HEK293T (cell line): ENCODE measurements around the gene PKM.

Source experiments
- CTCF ChIA-PET: fragments of 350-600 bp; formaldehyde crosslinking; extraction: SDS; loops from one replicate; lab custom pipeline; 2021; ENCODE audit warnings: antibody characterized with exemption, inconsistent platforms; lab: Yijun Ruan, JAX
- POLR2A ChIA-PET: fragments of 350-600 bp; formaldehyde crosslinking; extraction: SDS; loops from one replicate; lab custom pipeline; 2020; ENCODE audit warnings: antibody characterized with exemption, inconsistent platforms; lab: Yijun Ruan, JAX
- DNase-seq: peaks from one replicate; pipeline ENCODE4 v3.0.0; 2012; ENCODE audit warnings: mixed read lengths; ENCODE audit errors: extremely low spot score
- ARNT ChIP-seq: fragments of 450-650 bp; IDR thresholded peaks from 2 replicates; pipeline ENCODE4 v1.6.1; 2017; ENCODE audit warnings: mild to moderate bottlenecking
- BHLHE40 ChIP-seq: fragments of 450-650 bp; IDR thresholded peaks from 2 replicates; pipeline ENCODE4 v1.6.1; 2016; ENCODE audit warnings: mild to moderate bottlenecking, moderate library complexity, borderline replicate concordance
- CTBP1 ChIP-seq: fragments of 450-650 bp; IDR thresholded peaks from 2 replicates; pipeline ENCODE4 v1.6.1; 2016; ENCODE audit warnings: borderline replicate concordance
- ELF4 ChIP-seq: fragments of 450-650 bp; IDR thresholded peaks from 2 replicates; pipeline ENCODE4 v1.6.1; 2017; ENCODE audit warnings: antibody characterized with exemption
- FOXA1 ChIP-seq: fragments of 450-650 bp; IDR thresholded peaks from 2 replicates; pipeline ENCODE4 v1.6.1; 2016; ENCODE audit warnings: mild to moderate bottlenecking
- FOXK2 ChIP-seq: fragments of 450-650 bp; IDR thresholded peaks from 2 replicates; pipeline ENCODE4 v1.6.1; 2016; ENCODE audit warnings: mild to moderate bottlenecking
- FOXM1 ChIP-seq: fragments of 450-650 bp; IDR thresholded peaks from 2 replicates; pipeline ENCODE4 v1.6.1; 2017; ENCODE audit warnings: mild to moderate bottlenecking, borderline replicate concordance
- HDGF ChIP-seq: fragments of 450-650 bp; IDR thresholded peaks from 2 replicates; pipeline ENCODE4 v1.6.1; 2017; ENCODE audit warnings: antibody characterized with exemption, borderline replicate concordance
- L3MBTL2 ChIP-seq: fragments of 450-650 bp; conservative IDR thresholded peaks from 2 replicates; pipeline ENCODE4 v1.6.1; 2016; ENCODE audit warnings: mild to moderate bottlenecking
- LEF1 ChIP-seq: fragments of 450-650 bp; IDR thresholded peaks from 2 replicates; pipeline ENCODE4 v1.6.1; 2017; ENCODE audit warnings: mild to moderate bottlenecking, borderline replicate concordance
- NFRKB ChIP-seq: fragments of 450-650 bp; IDR thresholded peaks from 2 replicates; pipeline ENCODE4 v1.6.1; 2016; ENCODE audit warnings: mild to moderate bottlenecking, moderate library complexity
- SP1 ChIP-seq: fragments of 450-650 bp; IDR thresholded peaks from 2 replicates; pipeline ENCODE4 v1.6.1; 2017
- SUZ12 ChIP-seq: fragments of 450-650 bp; IDR thresholded peaks from 2 replicates; pipeline ENCODE4 v1.6.1; 2016; ENCODE audit warnings: mild to moderate bottlenecking
- TARDBP ChIP-seq: fragments of 450-650 bp; IDR thresholded peaks from 2 replicates; pipeline ENCODE4 v1.6.1; 2016
- ZNF384 ChIP-seq: fragments of 450-650 bp; IDR thresholded peaks from 2 replicates; pipeline ENCODE4 v1.6.1; 2016
- TF ChIP-seq, protein P1 (sequence below): fragments of 450-650 bp; IDR thresholded peaks from 2 replicates; pipeline ENCODE4 v1.6.1; 2016

The PKM gene

DNA sequence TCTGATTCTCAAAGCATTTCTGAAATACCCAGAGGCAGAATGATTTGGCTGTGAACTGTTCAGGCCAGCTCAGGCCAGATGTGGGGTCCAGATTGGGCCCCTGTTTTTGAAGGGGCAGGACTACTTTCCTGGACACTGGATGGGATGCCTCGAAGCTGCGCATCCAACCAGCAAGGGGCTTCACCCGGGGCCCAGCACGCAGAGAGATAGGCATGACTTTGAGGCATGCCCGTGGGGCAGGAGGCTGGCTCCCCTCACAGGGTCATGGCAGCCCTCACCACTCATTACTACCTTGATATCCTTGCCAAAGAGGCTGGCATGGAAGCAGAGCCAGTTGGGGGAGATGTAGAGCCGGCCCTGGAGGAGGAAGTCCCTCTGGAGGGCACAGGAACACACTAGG is 63.5 kb downstream of the PKM start:
- CTCF ChIA-PET = interaction anchor here (1.0 kb wide), 1 partner anchor 59 kb away, joined by 3 read pairs; no protein-coding TSS in a partner anchor

DNA sequence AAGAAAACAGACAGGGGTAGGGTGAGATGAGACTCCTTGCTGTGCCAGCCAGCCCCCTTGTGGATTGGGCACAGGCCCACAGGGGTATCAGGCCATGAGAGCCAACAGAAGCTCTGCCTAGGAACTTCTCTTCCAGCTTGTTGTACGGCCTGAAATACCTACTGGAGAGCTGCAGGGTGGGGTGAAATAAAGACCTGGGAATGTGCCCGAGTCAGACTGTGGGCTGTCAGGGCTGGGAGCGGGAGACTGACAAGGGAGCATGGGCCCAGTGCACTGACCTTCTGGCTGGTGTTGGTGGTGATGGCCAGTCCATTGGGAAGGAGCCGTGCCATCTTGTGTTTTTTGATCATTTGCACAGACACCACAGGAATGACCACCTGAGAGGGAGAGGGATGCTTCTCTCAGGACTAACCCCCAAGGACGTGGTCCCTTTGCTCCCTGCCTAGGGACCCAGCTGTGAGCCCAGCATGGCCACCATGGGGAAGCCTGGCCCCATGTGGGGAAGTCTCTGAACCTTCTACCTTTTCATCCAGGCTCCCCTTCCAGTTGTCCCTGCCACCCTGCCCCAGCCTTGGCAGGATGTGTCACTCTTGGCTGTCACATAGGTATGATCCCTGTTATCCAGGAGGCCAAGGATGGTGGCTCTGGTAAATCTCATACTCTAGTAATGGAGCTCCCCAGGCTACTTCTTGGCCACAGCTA is 64.1 kb downstream of the PKM start:
- no peak for DNase-seq
- CTCF ChIA-PET = interaction anchor here (0.5 kb wide), 1 partner anchor 10 kb away, joined by 4 read pairs; no protein-coding TSS in a partner anchor
- POLR2A ChIA-PET = no interaction called here
- TF ChIP-seq LEF1 = no peak
- no peak for TF ChIP-seq ELF4
- no peak for TF ChIP-seq HDGF
- TF ChIP-seq SP1 = no peak
- TF ChIP-seq ARNT = no peak
- TF ChIP-seq SUZ12 = no peak
- no peak for TF ChIP-seq FOXM1
- TF ChIP-seq L3MBTL2 = no peak
- TF ChIP-seq, protein P1, sequence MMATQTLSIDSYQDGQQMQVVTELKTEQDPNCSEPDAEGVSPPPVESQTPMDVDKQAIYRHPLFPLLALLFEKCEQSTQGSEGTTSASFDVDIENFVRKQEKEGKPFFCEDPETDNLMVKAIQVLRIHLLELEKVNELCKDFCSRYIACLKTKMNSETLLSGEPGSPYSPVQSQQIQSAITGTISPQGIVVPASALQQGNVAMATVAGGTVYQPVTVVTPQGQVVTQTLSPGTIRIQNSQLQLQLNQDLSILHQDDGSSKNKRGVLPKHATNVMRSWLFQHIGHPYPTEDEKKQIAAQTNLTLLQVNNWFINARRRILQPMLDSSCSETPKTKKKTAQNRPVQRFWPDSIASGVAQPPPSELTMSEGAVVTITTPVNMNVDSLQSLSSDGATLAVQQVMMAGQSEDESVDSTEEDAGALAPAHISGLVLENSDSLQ = no peak
- no peak for TF ChIP-seq FOXA1
- TF ChIP-seq CTBP1 = no peak
- no peak for TF ChIP-seq TARDBP
- no peak for TF ChIP-seq NFRKB
- no peak for TF ChIP-seq ZNF384
- TF ChIP-seq BHLHE40 = no peak
- no peak for TF ChIP-seq FOXK2

More for the DNA sequence above, 63.5 kb downstream of the PKM start:
- no peak for TF ChIP-seq CTBP1
- no peak for TF ChIP-seq ARNT
- POLR2A ChIA-PET = no interaction called here
- no peak for DNase-seq

DNA sequence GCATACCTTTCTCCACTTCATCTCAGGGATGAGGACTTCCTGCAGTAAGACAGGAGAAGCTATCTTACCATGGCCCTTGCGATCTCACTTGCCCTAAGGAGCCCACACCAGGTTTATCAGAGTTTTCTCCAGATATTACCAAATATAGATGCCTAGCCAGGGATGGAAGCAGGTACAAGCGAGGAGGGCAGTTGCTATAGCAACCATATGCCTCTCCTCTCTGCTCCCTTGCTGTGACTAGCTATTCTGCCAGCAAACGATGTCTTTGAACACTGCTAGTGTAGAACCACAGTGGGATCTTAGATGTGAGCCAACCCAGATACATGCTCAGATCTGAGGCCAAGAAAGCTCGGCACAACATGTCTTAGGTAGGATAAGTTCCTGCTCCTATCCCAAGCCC is 67.3 kb downstream of the PKM start:
- DNase-seq = no peak
- CTCF ChIA-PET = no interaction called here
- TF ChIP-seq, protein P1 = no peak
- no peak for TF ChIP-seq SP1
- TF ChIP-seq FOXM1 = no peak
- no peak for TF ChIP-seq L3MBTL2
- no peak for TF ChIP-seq ARNT
- no peak for TF ChIP-seq ZNF384
- no peak for TF ChIP-seq FOXK2
- no peak for TF ChIP-seq FOXA1
- TF ChIP-seq LEF1 = no peak
- TF ChIP-seq BHLHE40 = no peak
- no peak for TF ChIP-seq CTBP1
- no peak for TF ChIP-seq HDGF
- no peak for TF ChIP-seq SUZ12
- no peak for TF ChIP-seq ELF4
- TF ChIP-seq NFRKB = no peak
- POLR2A ChIA-PET = no interaction called here

DNA sequence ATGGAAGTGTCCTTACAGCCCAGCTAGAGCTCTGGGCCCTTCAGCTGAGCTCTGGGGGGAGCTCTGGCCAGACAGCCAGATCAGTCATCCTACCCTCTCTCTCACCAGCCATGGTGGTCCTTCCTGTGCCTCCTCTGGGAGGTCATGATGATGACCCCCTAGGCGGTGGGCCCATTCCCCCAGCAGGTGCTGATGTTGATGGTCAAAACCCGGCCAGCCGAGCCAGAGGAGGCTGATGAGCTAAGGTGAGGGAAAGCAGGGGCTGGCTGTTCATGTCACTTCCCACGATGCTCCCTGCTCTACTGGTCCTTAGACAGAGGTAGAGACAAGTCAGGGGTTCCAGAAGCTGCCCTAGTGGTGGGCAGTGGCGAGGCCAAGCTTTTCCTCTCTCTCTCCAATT is 68.4 kb downstream of the PKM start:
- TF ChIP-seq SP1 = no peak
- no peak for TF ChIP-seq ELF4
- TF ChIP-seq ZNF384 = no peak
- no peak for TF ChIP-seq CTBP1
- no peak for TF ChIP-seq SUZ12
- no peak for TF ChIP-seq BHLHE40
- no peak for TF ChIP-seq HDGF
- no peak for TF ChIP-seq L3MBTL2
- TF ChIP-seq, protein P1 = no peak
- TF ChIP-seq FOXM1 = no peak
- CTCF ChIA-PET = interaction anchor here (0.9 kb wide), 1 partner anchor 9 kb away, joined by 3 read pairs; no protein-coding TSS in a partner anchor
- POLR2A ChIA-PET = no interaction called here
- DNase-seq = no peak

DNA sequence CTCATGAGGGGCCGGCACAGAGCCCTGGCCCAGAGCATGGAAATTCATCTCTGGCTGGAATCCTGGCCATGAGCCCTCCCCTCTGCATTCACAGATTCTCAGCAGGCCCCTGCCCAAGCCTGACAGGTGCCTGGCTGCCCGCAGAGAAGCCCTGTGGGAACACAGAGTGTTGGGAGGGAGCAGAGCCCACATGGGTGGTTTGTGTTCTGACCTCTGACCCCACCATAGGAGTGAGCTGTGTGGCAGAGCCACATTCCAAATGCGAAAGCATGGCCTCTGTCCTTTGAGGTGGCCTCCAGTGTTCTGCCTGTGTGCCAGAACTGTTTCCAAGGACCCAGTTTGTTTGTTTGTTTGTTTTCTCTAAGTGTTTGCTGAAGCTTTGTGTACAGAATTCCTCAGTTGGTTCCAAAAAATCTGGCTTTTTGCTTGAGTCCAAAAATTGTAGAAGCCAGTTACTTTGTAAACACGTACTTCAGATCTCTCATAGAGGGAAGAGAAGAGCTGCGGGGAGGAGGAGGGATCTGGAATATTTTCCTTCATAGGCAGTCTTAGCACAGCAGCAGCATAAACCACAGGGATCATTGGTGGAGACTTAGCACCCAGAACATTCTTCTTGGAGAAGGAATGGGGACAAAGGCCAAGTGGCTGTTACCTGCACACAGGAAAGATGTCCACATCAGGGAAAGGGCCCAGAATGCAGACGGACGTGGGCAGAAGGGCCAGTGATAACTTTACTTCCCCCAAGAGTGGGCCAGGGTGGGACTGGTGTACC is 69.4 kb downstream of the PKM start:
- ChIA-PET POLR2A (no interaction called here), CTCF (no interaction called here)

DNA sequence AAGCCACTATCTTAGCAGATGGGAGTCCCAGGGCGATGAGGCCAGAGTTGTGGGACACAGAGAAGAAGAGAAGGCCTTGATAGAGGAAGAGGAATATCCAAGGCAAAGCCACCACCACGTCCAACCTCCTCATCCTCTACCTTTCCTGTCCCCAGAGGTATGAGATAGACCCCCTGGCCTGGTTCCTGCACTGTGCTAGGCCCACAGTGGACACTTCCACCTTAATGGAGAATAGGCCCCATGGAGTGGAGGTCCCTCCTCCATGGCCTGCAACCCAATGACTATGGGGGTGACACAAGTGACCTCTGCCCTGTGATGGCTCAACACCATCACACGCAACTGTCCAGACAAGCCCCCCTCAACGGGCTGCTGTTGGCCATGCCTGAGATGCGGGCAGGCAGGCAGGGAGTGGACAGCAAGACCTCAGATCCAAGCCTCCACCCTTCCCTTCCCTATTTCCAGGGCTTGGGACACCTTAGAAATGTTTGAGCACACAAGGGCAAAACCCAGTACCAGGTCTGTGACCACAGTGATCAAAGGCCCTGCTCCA is 70.2 kb downstream of the PKM start:
- POLR2A ChIA-PET = no interaction called here
- TF ChIP-seq HDGF = no peak
- CTCF ChIA-PET = no interaction called here
- DNase-seq = no peak

More for the DNA sequence above, 69.4 kb downstream of the PKM start:
- DNase-seq = no peak
- TF ChIP-seq SUZ12 (no peak), BHLHE40 (no peak), ELF4 (no peak), SP1 (no peak)
